HEK293T (cell line): ENCODE data around the gene IL17RD.

ENCODE experiments used
- CTCF ChIA-PET: fragments of 350-600 bp; formaldehyde crosslinking; extraction: SDS; loops from one replicate; lab custom pipeline; 2021; ENCODE audit warnings: antibody characterized with exemption, inconsistent platforms; lab: Yijun Ruan, JAX
- POLR2A ChIA-PET: fragments of 350-600 bp; formaldehyde crosslinking; extraction: SDS; loops from one replicate; lab custom pipeline; 2020; ENCODE audit warnings: antibody characterized with exemption, inconsistent platforms; lab: Yijun Ruan, JAX
- DNase-seq: peaks from one replicate; pipeline ENCODE4 v3.0.0; 2012; ENCODE audit warnings: mixed read lengths; ENCODE audit errors: extremely low spot score
- ARNT ChIP-seq: fragments of 450-650 bp; IDR thresholded peaks from 2 replicates; pipeline ENCODE4 v1.6.1; 2017; ENCODE audit warnings: mild to moderate bottlenecking
- BHLHE40 ChIP-seq: fragments of 450-650 bp; IDR thresholded peaks from 2 replicates; pipeline ENCODE4 v1.6.1; 2016; ENCODE audit warnings: mild to moderate bottlenecking, moderate library complexity, borderline replicate concordance
- CTBP1 ChIP-seq: fragments of 450-650 bp; IDR thresholded peaks from 2 replicates; pipeline ENCODE4 v1.6.1; 2016; ENCODE audit warnings: borderline replicate concordance
- ELF4 ChIP-seq: fragments of 450-650 bp; IDR thresholded peaks from 2 replicates; pipeline ENCODE4 v1.6.1; 2017; ENCODE audit warnings: antibody characterized with exemption
- FOXA1 ChIP-seq: fragments of 450-650 bp; IDR thresholded peaks from 2 replicates; pipeline ENCODE4 v1.6.1; 2016; ENCODE audit warnings: mild to moderate bottlenecking
- FOXK2 ChIP-seq: fragments of 450-650 bp; IDR thresholded peaks from 2 replicates; pipeline ENCODE4 v1.6.1; 2016; ENCODE audit warnings: mild to moderate bottlenecking
- FOXM1 ChIP-seq: fragments of 450-650 bp; IDR thresholded peaks from 2 replicates; pipeline ENCODE4 v1.6.1; 2017; ENCODE audit warnings: mild to moderate bottlenecking, borderline replicate concordance
- HDGF ChIP-seq: fragments of 450-650 bp; IDR thresholded peaks from 2 replicates; pipeline ENCODE4 v1.6.1; 2017; ENCODE audit warnings: antibody characterized with exemption, borderline replicate concordance
- L3MBTL2 ChIP-seq: fragments of 450-650 bp; conservative IDR thresholded peaks from 2 replicates; pipeline ENCODE4 v1.6.1; 2016; ENCODE audit warnings: mild to moderate bottlenecking
- LEF1 ChIP-seq: fragments of 450-650 bp; IDR thresholded peaks from 2 replicates; pipeline ENCODE4 v1.6.1; 2017; ENCODE audit warnings: mild to moderate bottlenecking, borderline replicate concordance
- NFRKB ChIP-seq: fragments of 450-650 bp; IDR thresholded peaks from 2 replicates; pipeline ENCODE4 v1.6.1; 2016; ENCODE audit warnings: mild to moderate bottlenecking, moderate library complexity
- SP1 ChIP-seq: fragments of 450-650 bp; IDR thresholded peaks from 2 replicates; pipeline ENCODE4 v1.6.1; 2017
- SUZ12 ChIP-seq: fragments of 450-650 bp; IDR thresholded peaks from 2 replicates; pipeline ENCODE4 v1.6.1; 2016; ENCODE audit warnings: mild to moderate bottlenecking
- TARDBP ChIP-seq: fragments of 450-650 bp; IDR thresholded peaks from 2 replicates; pipeline ENCODE4 v1.6.1; 2016
- ZNF384 ChIP-seq: fragments of 450-650 bp; IDR thresholded peaks from 2 replicates; pipeline ENCODE4 v1.6.1; 2016
- TF ChIP-seq, protein P1 (sequence below): fragments of 450-650 bp; IDR thresholded peaks from 2 replicates; pipeline ENCODE4 v1.6.1; 2016

Gene IL17RD

GRCh38 chr3:57168151-57168550 lies 3.0 kb upstream of the IL17RD start:
- ChIA-PET POLR2A (no interaction called here), CTCF (interaction anchor here (2.0 kb wide), 1 partner anchor 54 kb away, joined by 5 read pairs; no protein-coding TSS in a partner anchor)
- TF ChIP-seq CTBP1 = no peak
- TF ChIP-seq LEF1 = no peak
- TF ChIP-seq BHLHE40 = no peak
- no peak for TF ChIP-seq L3MBTL2
- TF ChIP-seq, protein P1, sequence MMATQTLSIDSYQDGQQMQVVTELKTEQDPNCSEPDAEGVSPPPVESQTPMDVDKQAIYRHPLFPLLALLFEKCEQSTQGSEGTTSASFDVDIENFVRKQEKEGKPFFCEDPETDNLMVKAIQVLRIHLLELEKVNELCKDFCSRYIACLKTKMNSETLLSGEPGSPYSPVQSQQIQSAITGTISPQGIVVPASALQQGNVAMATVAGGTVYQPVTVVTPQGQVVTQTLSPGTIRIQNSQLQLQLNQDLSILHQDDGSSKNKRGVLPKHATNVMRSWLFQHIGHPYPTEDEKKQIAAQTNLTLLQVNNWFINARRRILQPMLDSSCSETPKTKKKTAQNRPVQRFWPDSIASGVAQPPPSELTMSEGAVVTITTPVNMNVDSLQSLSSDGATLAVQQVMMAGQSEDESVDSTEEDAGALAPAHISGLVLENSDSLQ = no peak
- TF ChIP-seq FOXM1 = no peak
- no peak for TF ChIP-seq ELF4
- TF ChIP-seq TARDBP = no peak
- TF ChIP-seq ARNT = no peak
- no peak for DNase-seq

- CTCF ChIA-PET = no interaction called here
- TF ChIP-seq SUZ12 = no peak
- no peak for TF ChIP-seq HDGF
- TF ChIP-seq, protein P1 = no peak
- TF ChIP-seq CTBP1 = no peak
- DNase-seq = no peak
- POLR2A ChIA-PET = no interaction called here
Observed at GRCh38 chr3:57166660-57167059, 1.5 kb upstream of the IL17RD start.

DNA sequence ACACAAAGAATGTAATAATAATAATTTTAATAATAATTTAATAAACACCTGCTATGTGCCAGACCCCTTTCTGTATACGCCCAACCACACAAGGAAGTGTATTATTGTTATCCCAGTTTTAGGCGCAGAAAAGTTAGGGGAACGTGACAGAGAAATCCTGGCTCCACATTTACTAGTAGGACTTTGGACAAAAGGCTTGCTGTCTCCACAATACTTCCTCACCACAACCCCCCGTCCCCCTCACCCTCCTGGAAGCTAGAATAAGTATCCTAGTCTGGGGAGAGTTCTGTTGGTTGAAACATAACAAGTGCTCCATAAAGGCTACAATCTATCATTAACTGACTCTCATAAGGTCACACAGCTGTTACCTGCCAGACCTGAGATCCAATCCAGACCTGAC lies 488 bp upstream of the IL17RD start:
- POLR2A ChIA-PET = interaction anchor here (0.5 kb wide), 1 partner anchor 13 kb away, joined by 3 read pairs; no protein-coding TSS in a partner anchor
- no peak for DNase-seq
- TF ChIP-seq SP1 = no peak
- TF ChIP-seq BHLHE40 = no peak
- CTCF ChIA-PET = no interaction called here

DNA sequence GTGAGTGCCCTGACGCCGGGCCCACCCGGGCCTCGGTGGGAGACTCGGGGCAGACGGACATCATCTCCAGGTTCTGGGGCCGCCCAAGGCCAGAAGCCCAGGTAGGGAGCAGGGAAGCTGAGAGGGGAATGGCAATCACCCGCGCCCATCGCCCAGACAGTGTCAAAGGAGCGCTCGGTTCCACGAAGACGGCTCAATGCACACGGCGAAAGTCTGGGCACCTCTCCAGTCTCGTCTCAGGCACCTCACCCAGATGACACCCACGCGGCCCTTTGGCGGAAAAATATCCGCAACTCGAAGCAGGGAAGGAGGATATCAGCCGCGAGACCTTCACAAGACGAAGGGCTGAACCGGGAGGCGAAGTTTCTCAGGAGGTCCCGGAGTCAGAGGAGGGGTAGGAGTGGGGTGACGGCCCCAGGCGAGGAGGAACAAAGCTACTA lies 916 bp downstream of the IL17RD start:
- no peak for DNase-seq
- TF ChIP-seq FOXK2 (no peak), CTBP1 (no peak), HDGF (no peak), ELF4 (no peak), SP1 (no peak), NFRKB (no peak), LEF1 (no peak)
- ChIA-PET CTCF (no interaction called here), POLR2A (interaction anchor here (0.6 to 0.8 kb wide), 2 partner anchors 22 to 93 kb away, joined by 3 read pairs; no protein-coding TSS in a partner anchor)

GRCh38 chr3:57163751-57164150 lies 1.4 kb downstream of the IL17RD start:
- no peak for DNase-seq
- no peak for TF ChIP-seq CTBP1
- TF ChIP-seq ARNT = no peak
- TF ChIP-seq FOXM1 = no peak
- no peak for TF ChIP-seq LEF1
- TF ChIP-seq ELF4 = no peak
- TF ChIP-seq FOXA1 = no peak
- TF ChIP-seq SUZ12 = no peak
- no peak for TF ChIP-seq L3MBTL2
- no peak for TF ChIP-seq FOXK2
- no peak for TF ChIP-seq SP1
- no peak for TF ChIP-seq TARDBP
- no peak for TF ChIP-seq HDGF
- TF ChIP-seq, protein P1 = no peak
- no peak for TF ChIP-seq NFRKB
- no peak for TF ChIP-seq ZNF384
- no peak for TF ChIP-seq BHLHE40
- POLR2A ChIA-PET = interaction anchor here (0.6 to 0.8 kb wide), 2 partner anchors 22 to 93 kb away, joined by 3 read pairs; no protein-coding TSS in a partner anchor
- CTCF ChIA-PET = no interaction called here

- DNase-seq = no peak
- TF ChIP-seq BHLHE40 (no peak), LEF1 (no peak), ARNT (no peak), FOXA1 (no peak), CTBP1 (no peak), L3MBTL2 (no peak), FOXM1 (no peak), TARDBP (no peak), HDGF (no peak), FOXK2 (no peak), SP1 (no peak)
- TF ChIP-seq, protein P1 = no peak
- POLR2A ChIA-PET = no interaction called here
- CTCF ChIA-PET = no interaction called here
Observed at GRCh38 chr3:57161915-57162314, 3.2 kb downstream of the IL17RD start.
